HuH-7 (cell line): ENCODE measurements around the gene SH3RF3.
A peak's percentile ranks its signal among the peaks of the same experiment; 100 is the strongest.
"Not testable (repeated sequence)": the region's sequence is repeated elsewhere in the genome, so short reads cannot be mapped to it uniquely, and the experiment has no call there.

Experiments used
- DNase-seq: peaks from one replicate; pipeline ENCODE4 v3.0.0; 2011; ENCODE audit warnings: low spot score

Gene SH3RF3

GRCh38 chr2:109118321-109118720, 10.7 kb upstream of the SH3RF3 start:
- no peak for DNase-seq

GRCh38 chr2:109120166-109120565, 8.8 kb upstream of the SH3RF3 start:
- DNase-seq = no peak

- DNase-seq = not testable (repeated sequence)
These were observed 8.3 kb upstream of the SH3RF3 start for GRCh38 chr2:109120686-109121085.

GRCh38 chr2:109123586-109124201, 5.3 kb upstream of the SH3RF3 start:
- DNase-seq = no peak

- no peak for DNase-seq
These were observed 3.9 kb upstream of the SH3RF3 start for GRCh38 chr2:109124982-109125592.

- DNase-seq = no peak
These were observed 3.2 kb upstream of the SH3RF3 start for GRCh38 chr2:109125593-109126500.

GRCh38 chr2:109126501-109126860, 2.5 kb upstream of the SH3RF3 start:
- DNase-seq = no peak

- no peak for DNase-seq
These were observed 1.4 kb upstream of the SH3RF3 start for GRCh38 chr2:109127556-109127955.

- DNase-seq = peak; percentile 97
These were observed 873 bp upstream of the SH3RF3 start for GRCh38 chr2:109128048-109128615.

- no peak for DNase-seq
These were observed 433 bp downstream of the SH3RF3 start for GRCh38 chr2:109129356-109129920.

GRCh38 chr2:109129921-109130722, 1.1 kb downstream of the SH3RF3 start:
- DNase-seq = no peak

- DNase-seq = no peak
These were observed 1.7 kb downstream of the SH3RF3 start for GRCh38 chr2:109130723-109130995.

- no peak for DNase-seq
These were observed 2.8 kb downstream of the SH3RF3 start for GRCh38 chr2:109131777-109132176.

GRCh38 chr2:109132626-109133025, 3.6 kb downstream of the SH3RF3 start:
- DNase-seq = no peak

GRCh38 chr2:109133746-109134145, 4.7 kb downstream of the SH3RF3 start:
- DNase-seq = no peak

- DNase-seq = no peak
These were observed 5.8 kb downstream of the SH3RF3 start for GRCh38 chr2:109134741-109135358.

GRCh38 chr2:109135359-109136197, 6.6 kb downstream of the SH3RF3 start:
- no peak for DNase-seq

GRCh38 chr2:109136542-109136941, 7.5 kb downstream of the SH3RF3 start:
- DNase-seq = no peak

- DNase-seq = no peak
These were observed 8.6 kb downstream of the SH3RF3 start for GRCh38 chr2:109137616-109138015.

- no peak for DNase-seq
These were observed 9.4 kb downstream of the SH3RF3 start for GRCh38 chr2:109138449-109138848.
